Glomerular visceral epithelial cell (primary cell): ENCODE measurements around the gene TBX2.
A peak's percentile ranks its signal among the peaks of the same experiment; 100 is the strongest.

Experiments used
- DNase-seq: peaks from one replicate; pipeline ENCODE4 v3.0.0-alpha.2; 2016; ENCODE audit errors: extremely low spot score

TBX2 gene

DNA sequence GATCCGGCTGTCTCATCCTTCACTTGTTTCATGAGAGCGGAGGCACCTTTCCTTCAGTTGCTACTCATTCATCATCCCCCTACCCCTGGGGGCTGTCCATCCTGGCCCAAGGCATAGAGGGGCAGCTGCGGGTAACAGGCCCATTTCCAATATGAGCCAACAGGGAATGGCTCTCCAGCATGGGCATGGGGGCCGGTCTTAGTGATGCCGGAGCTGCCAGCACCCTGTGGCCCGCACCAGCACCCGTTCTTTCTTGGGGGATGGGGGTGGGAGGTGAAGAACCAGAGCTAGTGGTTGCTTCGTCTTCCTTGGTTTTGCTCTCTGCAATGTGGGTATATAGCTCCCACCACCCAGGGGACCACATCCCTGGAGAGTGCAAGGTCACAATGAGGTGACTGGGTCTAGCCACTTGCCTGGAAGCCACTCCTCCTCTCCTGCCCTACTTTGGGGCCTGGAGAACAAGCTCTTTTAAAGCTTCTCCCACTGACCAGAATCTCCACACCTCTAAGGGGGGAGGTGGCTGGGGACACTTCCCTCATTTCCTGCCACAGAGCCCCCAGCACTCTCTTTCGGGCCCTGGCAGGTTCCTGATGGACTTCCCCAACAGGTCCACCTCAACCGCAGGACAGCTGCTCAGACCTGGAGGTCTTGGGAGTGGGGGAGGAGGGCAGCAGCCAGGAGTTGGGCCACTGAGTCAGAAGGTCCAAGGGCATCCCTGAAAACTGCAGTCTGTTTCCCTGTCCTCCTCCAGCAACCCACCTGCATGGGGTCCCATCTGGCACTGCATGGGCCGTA, 11.9 kb upstream of the TBX2 start:
- DNase-seq: no peak

DNA sequence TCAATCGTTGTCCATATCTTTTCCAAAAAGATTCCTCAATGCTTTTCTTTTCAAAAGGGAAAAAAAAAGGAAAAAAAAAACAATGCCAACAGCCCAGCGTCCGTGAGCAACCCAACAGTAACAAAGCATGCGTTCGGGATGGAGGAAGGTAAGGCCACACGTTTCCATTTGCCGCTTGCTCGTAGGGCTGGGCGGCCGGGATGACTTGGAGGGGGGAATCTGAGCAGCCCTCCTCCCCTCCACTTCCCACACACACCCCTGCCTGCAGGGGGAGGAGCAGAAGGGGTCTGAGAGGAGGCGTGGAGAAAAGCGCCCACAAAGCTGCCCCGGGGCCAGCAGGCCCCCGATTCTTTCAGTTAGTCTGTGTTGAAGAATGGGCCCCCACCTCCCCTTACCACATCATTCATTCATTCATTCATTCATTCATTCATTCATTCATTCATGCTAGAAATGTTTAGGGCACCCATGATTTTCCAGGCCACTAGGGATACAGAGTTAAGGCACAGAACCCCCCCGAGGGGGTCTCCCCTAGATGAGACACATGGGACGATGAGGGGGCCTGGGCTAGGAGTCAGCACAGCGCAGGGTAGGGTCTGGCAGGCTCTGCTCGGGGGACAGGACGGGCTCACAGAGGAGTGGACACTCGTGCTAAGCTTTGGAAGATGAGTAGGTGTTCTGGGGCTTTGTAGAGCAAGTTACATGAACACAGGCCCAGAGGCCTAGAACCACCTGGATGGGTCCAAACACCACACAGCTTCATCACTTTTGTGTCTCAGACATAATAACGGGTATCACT, 10.9 kb upstream of the TBX2 start:
- DNase-seq: no peak

DNA sequence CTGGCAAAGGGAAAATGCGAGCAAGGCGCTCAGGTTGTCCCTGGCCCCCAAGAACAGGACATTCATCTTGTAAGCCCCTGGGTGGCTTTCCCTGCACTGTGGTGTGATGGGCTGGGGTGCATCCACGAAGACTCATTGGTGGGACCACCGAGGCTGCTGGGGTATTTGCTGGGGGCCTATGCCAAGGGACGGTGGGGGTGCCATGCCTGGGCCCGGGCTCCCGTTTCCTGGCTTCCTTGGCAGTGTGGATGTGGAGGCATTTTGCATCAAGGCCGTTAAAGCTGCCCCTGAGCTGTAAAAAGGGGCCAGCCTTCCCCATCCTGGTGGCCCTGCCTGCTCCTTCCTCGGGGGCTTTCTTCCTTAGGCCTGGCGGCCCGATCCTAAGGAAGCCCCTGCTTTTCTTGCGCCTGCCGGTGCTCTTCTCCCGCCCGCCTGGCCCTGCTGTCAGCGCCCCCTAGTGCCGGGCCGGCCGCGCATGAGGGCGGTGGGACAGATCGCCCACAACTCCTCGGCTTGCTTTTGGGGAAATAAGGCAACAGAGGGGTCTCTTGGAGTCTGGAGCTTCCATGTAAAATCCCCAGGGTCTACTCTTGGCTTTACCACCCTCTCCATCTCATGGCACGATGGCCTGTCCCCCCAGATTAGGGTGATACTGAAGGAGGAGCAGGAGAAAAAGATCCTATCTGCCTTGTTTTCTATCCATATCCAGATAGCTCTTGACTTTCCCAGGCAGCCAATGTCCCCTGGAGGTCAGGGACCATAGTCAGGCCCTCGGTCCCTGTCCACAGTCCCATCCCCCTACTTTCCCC, 9.8 kb upstream of the TBX2 start:
- DNase-seq: peak; percentile 44

DNA sequence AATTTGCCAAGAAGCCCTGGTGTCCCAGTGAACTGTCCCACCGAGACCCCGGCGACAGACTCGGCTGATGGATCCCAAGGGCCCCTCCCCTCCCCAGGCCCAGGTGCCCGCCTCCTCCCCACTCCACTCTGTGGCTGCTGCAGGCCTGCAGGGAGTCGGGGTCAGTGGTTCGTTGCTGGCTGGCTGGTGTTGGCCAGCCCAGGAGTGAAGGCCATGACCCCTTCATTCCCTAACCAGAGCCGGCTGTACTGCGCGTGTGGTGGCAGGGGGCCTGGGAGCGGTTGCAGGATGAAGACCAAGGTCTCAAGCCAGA, 9.2 kb upstream of the TBX2 start:
- no peak for DNase-seq

DNA sequence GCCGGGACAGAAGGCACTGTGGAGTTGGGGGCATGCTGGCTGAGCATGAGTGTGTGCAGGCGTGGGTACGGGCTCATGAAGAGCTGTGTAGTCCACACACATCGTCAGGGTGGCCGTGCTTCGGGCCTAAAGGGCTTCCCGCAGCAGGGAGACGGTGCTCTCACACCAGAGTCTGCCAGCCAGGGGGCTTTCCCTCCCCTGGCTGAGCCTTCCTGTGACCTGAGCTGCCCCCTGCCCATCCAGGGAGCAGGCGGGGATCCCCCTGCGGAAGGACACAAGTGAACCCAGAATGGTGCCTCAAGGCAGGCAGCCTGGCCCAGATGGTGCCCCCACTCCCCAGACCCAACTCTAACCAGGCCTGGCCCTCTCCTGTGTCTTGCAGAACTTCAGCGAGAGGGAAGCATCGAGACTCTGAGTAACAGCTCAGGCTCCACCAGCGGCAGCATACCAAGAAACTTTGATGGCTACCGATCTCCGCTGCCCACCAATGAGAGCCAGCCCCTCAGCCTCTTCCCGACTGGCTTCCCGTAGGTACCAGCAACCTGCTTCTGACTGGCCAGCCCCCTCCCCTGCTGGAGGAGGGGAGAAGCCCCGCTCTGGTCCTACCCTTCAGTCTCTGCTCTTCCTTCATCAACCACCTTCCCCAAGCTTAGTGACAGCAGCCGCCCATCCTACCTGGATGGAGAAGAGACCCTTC, 7.9 kb upstream of the TBX2 start:
- DNase-seq: no peak

DNA sequence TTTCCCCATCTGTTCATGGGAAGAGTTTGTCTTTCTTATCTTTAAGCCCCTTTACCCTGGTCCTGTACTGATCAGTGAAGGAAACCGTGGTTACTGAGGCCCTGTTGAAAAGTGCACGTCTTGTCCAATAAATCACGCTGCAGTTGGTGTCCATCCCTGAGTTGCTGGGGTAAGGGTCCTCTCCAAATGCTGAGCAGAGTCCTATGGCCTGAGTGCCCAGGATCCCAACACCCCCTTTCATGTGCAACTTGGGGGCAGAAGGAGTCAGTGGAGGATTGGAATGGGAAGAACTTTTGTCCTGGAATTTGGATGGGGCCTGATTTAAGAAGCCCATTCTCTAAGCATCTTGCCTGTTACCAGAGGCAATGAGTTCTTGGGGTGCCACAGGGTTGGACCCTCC, 7.0 kb upstream of the TBX2 start:
- DNase-seq: no peak

DNA sequence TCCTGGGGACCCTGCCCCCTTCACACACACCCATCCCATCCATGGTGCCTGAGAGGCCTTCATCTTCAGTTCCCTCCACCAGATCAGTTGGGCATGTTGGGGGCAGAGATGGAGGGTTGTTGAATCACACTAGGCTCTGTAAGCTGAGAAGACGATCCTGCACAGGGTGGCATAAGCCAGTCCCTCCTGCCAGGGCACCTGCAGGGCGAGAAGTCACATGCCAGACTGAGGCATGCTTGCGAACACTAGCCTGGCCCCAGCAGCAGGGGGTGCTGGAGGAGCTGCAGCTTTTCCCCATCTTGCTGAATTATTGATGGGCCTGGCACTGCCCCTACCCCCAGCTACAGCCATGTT, 6.1 kb upstream of the TBX2 start:
- DNase-seq: no peak

DNA sequence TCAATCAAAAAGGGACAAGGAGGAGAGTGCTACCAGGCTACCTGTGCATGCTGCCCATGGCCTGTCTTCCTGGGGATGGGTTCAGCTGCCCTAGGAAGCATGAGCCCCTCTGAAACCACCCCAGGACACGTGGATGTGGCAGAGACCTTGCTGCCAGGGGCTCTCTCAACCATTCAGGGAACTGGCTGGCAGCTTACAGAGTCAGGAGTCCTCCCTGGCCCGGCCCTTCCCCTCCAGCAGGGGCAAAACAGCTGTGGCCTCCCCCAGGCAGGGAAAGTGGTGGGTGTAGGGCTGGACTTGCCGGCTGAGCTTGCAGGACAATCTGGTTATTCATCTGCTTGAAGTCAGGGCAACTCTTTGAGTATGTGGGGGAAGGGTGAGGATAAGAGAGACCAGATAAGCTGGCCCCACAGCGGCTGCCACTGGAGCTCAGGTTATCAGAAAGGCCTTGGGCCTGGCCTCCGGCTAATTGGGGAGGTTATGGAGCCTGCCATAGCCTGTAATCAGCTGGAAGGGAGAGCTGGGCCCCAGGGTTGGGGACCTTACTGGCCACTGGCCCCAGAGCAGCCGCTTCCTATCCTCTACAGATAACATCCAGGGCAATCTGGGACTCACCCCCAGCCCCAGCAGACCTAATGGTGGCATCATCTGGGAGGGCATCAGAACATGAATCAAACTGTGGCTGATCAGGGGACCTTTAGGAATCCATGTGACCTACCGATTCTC, 5.6 kb upstream of the TBX2 start:
- no peak for DNase-seq

DNA sequence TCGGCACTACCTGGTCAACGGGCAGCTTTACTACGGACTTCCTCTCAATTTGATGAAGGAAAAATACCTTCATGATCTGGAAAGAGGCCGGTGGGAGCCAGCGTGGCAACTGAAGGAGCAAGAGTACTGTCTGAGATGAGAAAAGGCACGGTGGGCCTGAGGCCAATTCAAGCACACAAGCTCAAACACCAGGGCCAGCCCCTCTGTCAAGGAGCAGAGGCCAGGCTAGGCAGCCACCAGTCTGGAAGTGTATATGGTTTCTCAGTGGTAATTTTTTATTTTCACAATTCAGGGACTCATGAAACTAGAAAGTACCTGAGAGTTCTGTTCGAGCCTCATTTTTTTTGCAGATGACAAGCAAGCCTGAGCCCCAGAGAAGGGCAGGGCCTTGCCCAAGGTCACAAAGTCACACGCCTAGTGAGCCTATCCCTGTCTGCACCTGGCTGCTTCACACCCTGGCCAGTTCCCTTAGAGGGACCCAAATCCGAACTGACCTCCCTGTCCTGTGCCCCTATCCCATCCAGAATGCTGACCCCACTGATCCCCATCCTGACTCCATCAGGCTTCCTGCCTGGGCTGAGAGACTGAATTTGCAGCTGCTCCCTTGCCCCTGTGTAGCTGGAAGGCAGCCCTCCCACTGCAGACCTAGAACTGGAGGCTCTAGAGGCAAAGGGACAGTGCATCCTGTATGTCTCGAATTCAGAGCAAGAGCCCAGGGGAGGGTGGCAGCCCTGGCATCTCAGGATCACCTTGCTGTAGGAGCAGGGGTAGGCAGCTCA, 4.8 kb upstream of the TBX2 start:
- DNase-seq: no peak

DNA sequence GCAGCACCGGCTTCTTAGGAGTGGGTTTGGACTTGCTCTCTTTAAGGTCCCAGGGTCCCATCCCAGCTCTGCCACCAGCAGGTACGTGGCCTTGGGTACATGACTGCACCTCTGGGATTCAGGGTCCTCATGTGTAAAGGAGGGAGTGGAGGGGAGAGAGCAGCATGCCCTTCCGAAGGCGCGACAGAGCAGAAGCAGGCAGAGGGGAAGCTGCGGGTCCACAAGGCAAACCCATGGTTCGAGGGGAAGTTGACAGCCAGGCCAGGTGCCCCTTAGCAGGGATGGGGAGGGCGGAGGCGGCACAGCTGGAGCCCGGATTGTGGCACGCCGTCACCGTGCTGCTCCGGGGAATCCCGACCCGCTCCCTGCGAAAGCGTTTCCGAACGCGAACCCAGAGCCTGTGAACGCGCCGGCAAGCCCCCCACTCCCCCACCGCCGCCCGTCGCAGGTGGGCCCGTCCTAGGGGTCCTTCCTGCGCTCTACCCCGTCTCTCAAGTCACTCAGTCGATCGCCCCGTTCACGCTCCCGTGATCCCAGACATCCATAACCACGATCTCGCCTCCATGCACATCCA, 4.1 kb upstream of the TBX2 start:
- DNase-seq: no peak

DNA sequence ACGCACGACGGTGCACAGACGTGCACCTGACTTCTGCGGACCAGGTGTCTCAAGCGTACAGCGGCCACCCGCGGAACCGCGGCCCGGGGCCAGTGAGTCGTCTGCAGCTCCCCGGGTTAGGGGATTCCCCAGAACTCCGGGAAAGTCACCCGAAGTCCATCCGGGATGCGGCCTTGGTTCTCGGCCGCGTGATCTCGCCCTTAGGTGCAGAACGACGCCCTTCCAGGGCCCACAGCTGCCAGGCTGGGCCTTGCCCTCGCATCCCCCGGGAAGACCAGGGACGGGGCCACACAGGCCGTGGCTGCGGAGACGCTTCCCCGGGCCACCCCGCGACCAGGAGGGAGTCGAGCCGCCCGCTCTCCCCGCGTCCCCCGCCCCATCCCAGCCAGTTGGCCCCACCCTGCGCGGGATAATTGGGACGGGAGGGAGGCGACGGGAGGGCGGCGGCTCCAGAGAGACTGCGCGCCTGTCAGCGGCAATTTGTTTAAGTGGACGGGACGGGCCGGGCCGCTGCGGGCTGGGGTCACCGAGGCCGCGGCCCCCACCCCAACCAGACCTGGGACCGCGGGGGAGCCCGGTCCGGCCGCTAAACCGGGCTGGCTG, 3.6 kb upstream of the TBX2 start:
- DNase-seq: no peak

DNA sequence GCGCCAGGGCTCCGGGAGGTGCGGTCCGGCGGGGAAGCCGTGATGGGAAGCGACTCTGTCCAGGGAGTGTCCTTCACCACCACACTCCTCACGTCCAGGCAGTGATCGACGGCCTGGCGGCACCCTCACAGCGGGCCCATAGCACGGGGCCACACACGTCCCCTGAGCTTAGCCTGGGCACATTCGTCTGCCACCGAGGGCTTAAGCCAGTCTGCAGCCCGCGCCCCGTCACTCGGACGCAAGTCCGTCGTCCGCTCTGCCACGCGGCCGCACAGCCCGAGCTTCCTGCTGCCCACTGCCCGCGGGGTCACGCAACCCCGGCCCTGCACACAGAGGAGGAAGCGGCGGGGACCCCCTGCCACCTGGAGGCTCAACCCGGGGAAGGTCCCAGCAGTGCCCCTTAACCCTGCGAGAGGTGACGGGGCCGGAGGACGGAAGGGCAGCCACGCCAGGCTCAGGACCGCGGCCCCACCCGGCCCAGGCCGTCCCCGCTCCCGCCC, 3.0 kb upstream of the TBX2 start:
- DNase-seq: no peak

DNA sequence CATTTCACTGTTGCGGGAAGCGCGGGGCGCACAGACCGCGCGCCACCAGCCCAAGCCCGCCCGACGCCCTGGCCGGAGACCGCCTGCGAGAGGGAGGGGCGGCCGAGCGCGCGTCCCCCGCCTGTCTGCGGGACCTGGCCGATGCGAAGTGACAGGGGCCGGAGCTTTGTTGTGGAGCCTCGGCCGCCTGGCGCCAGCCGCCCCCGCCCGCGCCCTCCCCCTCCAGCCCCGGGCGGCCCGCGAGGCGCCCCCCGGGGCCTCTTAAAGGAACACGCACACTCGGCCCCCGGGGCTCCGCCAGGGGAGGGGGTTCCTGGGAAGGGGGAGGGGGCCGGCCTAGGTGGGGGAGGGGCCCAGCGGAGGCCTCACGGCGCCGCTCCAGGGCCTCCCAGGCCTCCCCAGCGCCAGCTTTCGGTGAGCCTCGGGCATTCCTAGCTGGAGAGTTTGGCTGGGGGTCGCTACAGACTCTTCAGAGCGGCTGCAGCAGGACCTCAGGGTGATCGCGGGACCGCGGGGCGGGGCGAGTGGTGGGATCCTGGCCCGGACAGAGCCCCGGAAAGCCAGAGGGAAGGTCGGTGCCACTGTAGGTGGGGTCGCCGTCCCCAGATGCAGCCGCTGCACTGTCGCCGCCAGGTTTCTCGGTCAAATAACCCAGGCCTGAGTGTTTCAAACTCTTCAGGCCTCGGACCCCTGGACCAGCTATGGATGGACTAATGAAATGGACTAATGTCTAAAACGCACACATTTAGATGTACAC, 2.4 kb upstream of the TBX2 start:
- no peak for DNase-seq

DNA sequence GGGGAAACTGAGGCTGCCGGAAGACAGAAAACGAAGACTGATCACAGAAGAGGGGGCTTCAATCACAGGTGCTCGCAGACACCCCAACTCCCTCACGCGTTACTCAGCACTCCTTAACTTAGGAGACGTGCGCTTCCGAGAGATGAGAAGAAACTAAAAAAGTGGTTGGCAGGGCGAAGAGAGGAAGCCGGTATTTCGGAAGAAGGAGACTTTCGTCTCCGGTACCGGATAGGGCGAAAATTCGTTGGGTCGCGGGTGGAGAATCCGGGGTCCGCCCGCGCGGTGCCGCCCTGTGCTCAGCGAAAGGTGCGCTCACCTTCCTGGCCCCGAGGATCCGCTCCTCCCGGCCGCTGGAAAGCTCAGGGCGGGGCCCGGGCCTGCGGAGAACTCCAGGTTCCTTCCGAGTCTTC, 917 bp upstream of the TBX2 start:
- DNase-seq: no peak

DNA sequence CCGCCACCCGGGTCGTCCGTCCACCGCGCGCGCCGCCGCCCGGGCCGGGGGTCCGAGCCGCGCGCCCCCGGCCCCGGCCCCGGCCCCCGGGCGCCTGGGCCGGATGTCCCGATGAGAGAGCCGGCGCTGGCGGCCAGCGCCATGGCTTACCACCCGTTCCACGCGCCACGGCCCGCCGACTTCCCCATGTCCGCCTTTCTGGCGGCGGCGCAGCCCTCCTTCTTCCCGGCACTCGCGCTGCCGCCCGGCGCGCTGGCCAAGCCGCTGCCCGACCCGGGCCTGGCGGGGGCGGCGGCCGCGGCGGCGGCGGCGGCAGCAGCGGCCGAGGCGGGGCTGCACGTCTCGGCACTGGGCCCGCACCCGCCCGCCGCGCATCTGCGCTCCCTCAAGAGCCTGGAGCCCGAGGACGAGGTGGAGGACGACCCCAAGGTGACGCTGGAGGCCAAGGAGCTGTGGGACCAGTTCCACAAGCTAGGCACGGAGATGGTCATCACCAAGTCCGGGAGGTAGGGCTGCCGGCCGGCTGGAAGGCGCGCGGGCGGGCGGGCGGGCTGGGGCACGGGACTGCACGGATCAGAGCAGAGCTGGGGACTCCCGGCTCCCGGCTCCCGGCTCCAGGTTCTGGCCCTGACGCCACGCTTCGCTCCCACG, 548 bp downstream of the TBX2 start:
- DNase-seq: peak; percentile 49

DNA sequence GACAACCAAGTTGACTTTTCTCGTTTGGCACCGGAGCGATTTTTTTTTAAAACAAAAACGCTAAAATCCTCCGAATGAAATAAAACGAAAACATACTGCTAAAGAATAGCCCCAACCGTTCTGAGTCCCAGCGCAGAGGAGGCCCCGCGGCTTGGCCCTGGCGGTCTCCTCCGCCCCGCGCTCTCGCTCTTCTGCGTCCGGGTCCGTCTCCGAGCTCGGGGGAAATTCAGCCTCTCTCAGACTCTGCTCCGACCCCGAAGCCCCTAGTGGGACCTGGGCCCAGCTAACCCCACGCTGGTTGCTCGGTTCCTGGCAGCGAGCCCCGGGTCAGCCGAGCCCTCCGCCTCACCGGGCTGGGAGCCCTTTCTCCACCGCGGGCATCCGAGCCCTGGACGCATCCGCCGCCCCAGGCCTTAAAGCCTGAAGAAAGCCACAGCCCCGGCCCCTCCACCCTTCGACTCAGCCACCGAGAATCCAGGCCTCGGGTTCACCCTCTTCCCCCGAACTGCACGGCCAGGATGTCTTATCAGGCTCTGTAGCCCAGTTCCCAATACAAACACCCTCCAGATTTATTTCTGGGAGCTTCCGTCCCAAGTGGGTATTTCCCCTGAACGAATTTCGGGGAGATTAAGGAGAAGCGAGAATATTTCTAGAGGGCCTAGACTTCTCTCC, 1.2 kb downstream of the TBX2 start:
- no peak for DNase-seq

DNA sequence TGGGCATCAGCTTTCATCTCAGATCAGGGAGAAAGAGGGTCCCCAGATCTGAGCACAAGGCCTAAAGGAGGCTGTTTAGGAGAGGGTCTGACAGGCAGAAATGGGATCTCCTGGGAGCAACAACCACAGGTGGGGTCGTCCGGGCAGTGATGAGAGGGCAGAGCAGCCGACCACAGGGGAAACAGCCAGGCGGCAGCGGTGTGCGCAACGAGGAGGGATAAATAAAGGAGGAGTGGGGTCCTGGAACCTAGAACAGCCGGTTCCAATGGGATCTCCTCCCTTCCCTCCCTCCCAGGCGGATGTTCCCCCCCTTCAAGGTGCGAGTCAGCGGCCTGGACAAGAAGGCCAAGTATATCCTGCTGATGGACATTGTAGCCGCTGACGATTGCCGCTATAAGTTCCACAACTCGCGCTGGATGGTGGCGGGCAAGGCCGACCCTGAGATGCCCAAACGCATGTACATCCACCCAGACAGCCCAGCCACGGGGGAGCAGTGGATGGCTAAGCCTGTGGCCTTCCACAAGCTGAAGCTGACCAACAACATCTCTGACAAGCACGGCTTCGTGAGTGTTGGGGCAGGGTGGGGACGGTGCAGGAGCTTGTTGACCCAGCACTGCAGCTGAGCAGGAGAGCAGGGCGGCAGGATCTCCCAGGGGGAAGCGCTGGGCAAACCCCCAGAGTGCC, 1.9 kb downstream of the TBX2 start:
- DNase-seq: no peak
